Epithelial cell of esophagus (primary cell): ENCODE results near the gene AKAP6.
A peak's percentile ranks its signal among the peaks of the same experiment; 100 is the strongest.

Experiments used
- DNase-seq: peaks from one replicate; pipeline ENCODE4 v3.0.0; 2010; ENCODE audit warnings: low read depth
- H3K4me3 ChIP-seq: 2 replicates; pipeline ENCODE4 v1.5.1; 2011; ENCODE audit warnings: mild to moderate bottlenecking, low read length, control low read depth
- CTCF ChIP-seq: IDR thresholded peaks from 2 replicates; pipeline ENCODE4 v1.5.1; 2011; ENCODE audit warnings: low read depth, mild to moderate bottlenecking, low read length, control low read depth, inconsistent platforms; ENCODE audit not compliant: insufficient read depth; ENCODE audit errors: missing control alignments

AKAP6 gene

GRCh38 chr14:32492457-32492856 is 163.4 kb downstream of the AKAP6 start:
- no peak overlapping the region for H3K4me3 ChIP-seq
- DNase-seq, result no peak
- no peak for TF ChIP-seq CTCF

GRCh38 chr14:32494609-32495434 is 165.7 kb downstream of the AKAP6 start:
- no peak for DNase-seq
- no peak overlapping the region for H3K4me3 ChIP-seq
- TF ChIP-seq CTCF, result no peak

- TF ChIP-seq CTCF, result no peak
- DNase-seq, result no peak
- no peak overlapping the region for H3K4me3 ChIP-seq
Measured at GRCh38 chr14:32495435-32495734, 166.3 kb downstream of the AKAP6 start.

GRCh38 chr14:32497248-32497647 is 168.2 kb downstream of the AKAP6 start:
- H3K4me3 ChIP-seq, result no peak overlapping the region
- no peak for DNase-seq
- TF ChIP-seq CTCF, result no peak

GRCh38 chr14:32507029-32507984 is 178.2 kb downstream of the AKAP6 start:
- peak; percentile 96 for DNase-seq
- H3K4me3 ChIP-seq, result no peak overlapping the region
- no peak for TF ChIP-seq CTCF

- no peak for DNase-seq
- no peak for TF ChIP-seq CTCF
- no peak overlapping the region for H3K4me3 ChIP-seq
Measured at GRCh38 chr14:32508281-32508680, 179.2 kb downstream of the AKAP6 start.
